ENCODE data around the gene DAB1.

The DAB1 gene

DNA sequence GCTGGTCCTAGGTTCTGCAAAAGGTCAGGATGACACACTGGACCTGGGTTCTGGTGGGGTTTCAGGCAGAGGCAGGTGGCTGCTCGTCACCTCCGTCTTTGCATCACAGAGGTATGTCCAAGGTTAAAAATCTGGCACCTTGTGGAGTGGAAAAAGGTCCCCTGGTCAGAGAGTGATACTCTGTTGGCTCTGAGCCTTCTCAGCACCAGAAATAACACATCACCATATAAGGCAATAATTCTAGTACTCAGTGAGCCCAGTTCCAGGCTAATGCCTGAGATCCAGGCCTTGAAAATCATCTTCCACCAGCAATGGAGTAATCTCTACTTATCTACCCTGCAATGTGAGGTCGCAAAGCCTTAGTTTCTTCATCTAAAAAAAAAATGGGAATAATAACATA is 330.7 kb downstream of the DAB1 start:
- H3K79me2 ChIP-seq (ENCODE audit: insufficient read depth, low read length): no peaks in the 10 kb centered on the region
- no peaks in the 10 kb centered on the region for H3K36me3 ChIP-seq (ENCODE audit: low read length)
- H3K9me2 ChIP-seq (replicated peaks; ENCODE audit: insufficient read depth, low read length): no peaks in the 10 kb centered on the region
- H3K4me3 ChIP-seq (ENCODE audit: insufficient read depth, low read length, poor library complexity, severe bottlenecking): no peak overlapping the region
- no peak overlapping the region for H3K27ac ChIP-seq (ENCODE audit: low read depth, low read length)
- no peaks in the 10 kb centered on the region for H3F3A ChIP-seq (ENCODE audit: insufficient read depth)
- no peak overlapping the region for H3K4me2 ChIP-seq (ENCODE audit: low read depth, low read length, poor library complexity, severe bottlenecking)
- H2AFZ ChIP-seq (ENCODE audit: low read depth, low read length, severe bottlenecking): no peak overlapping the region
- H3K27me3 ChIP-seq (ENCODE audit: low read length): no peaks in the 10 kb centered on the region
- H3K9me3 ChIP-seq (ENCODE audit: insufficient read depth, low read length): no peaks in the 10 kb centered on the region
- H4K20me1 ChIP-seq (ENCODE audit: low read depth, low read length): no peaks in the 10 kb centered on the region
- TF ChIP-seq CTCF (IDR thresholded peaks at IDR 0.05; ENCODE audit: insufficient read depth, low read length, poor library complexity, severe bottlenecking) (no peak), EZH2phosphoT487 (conservative IDR thresholded peaks at IDR 0.05; ENCODE audit: low read length) (no peak)
- no peak overlapping the region for H3K9ac ChIP-seq (ENCODE audit: low read length)

DNA sequence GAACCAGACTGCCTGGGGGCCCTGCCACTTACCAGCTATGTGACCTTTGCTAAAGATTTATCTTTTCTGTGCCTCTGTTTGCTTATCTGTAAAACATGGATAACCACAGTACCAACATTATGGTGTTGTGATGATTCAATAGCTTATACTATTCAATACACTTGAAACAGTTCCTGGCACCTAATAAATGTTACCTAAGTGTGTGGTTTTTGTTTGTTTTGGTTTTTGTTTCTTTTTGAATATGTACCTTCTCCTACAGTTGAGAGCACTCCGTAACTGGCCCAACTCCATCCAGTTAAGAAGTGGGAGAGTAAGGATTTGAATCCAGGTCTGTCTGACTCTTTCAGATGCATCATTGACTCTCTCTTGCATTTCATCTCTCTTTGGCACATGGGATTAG is 332.2 kb downstream of the DAB1 start:
- TF ChIP-seq CTCF (IDR thresholded peaks at IDR 0.05; ENCODE audit: insufficient read depth, low read length, poor library complexity, severe bottlenecking) (no peak), EZH2phosphoT487 (conservative IDR thresholded peaks at IDR 0.05; ENCODE audit: low read length) (no peak)
- no peaks in the 10 kb centered on the region for H3K79me2 ChIP-seq (ENCODE audit: insufficient read depth, low read length)
- no peaks in the 10 kb centered on the region for H3K36me3 ChIP-seq (ENCODE audit: low read length)
- H3K27ac ChIP-seq (ENCODE audit: low read depth, low read length): no peak overlapping the region
- no peak overlapping the region for H3K4me3 ChIP-seq (ENCODE audit: insufficient read depth, low read length, poor library complexity, severe bottlenecking)
- no peak overlapping the region for H3K9ac ChIP-seq (ENCODE audit: low read length)
- no peaks in the 10 kb centered on the region for H3K9me3 ChIP-seq (ENCODE audit: insufficient read depth, low read length)
- H3K27me3 ChIP-seq (ENCODE audit: low read length): no peaks in the 10 kb centered on the region
- H4K20me1 ChIP-seq (ENCODE audit: low read depth, low read length): no peaks in the 10 kb centered on the region
- H3K9me2 ChIP-seq (replicated peaks; ENCODE audit: insufficient read depth, low read length): no peaks in the 10 kb centered on the region
- H3K4me2 ChIP-seq (ENCODE audit: low read depth, low read length, poor library complexity, severe bottlenecking): no peak overlapping the region
- H3F3A ChIP-seq (ENCODE audit: insufficient read depth): no peaks in the 10 kb centered on the region
- H2AFZ ChIP-seq (ENCODE audit: low read depth, low read length, severe bottlenecking): no peak overlapping the region

DNA sequence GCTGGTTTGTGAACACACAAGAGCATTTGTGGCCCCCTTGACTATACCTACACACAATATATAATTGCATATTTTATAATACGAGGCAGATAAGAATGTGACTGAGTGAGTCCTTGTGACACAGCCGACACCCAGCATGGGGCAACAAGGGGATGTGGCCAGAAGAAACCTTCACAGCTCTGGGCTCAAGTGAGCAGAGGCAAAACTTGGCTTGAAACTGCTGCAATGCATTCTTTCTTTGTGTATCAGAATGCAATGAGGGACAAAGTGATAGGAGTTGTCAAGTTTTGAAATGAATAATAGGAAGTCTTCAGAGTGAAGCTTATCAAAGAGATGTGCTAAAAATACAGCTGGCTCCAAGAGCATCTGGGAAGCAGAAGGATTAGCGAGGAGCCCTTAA is 334.0 kb downstream of the DAB1 start:
- Histone ChIP-seq H3K9me2 (replicated peaks; ENCODE audit: insufficient read depth, low read length) (no peaks in the 10 kb centered on the region), H3K36me3 (ENCODE audit: low read length) (no peaks in the 10 kb centered on the region), H3K4me2 (ENCODE audit: low read depth, low read length, poor library complexity, severe bottlenecking) (no peak overlapping the region), H3K27ac (ENCODE audit: low read depth, low read length) (no peak overlapping the region), H3K79me2 (ENCODE audit: insufficient read depth, low read length) (no peaks in the 10 kb centered on the region), H3K9me3 (ENCODE audit: insufficient read depth, low read length) (no peaks in the 10 kb centered on the region), H3K4me3 (ENCODE audit: insufficient read depth, low read length, poor library complexity, severe bottlenecking) (no peak overlapping the region), H3K27me3 (ENCODE audit: low read length) (no peaks in the 10 kb centered on the region), H4K20me1 (ENCODE audit: low read depth, low read length) (no peaks in the 10 kb centered on the region), H3F3A (ENCODE audit: insufficient read depth) (no peaks in the 10 kb centered on the region), H2AFZ (ENCODE audit: low read depth, low read length, severe bottlenecking) (no peak overlapping the region), H3K9ac (ENCODE audit: low read length) (no peak overlapping the region)
- TF ChIP-seq EZH2phosphoT487 (conservative IDR thresholded peaks at IDR 0.05; ENCODE audit: low read length): no peak
- TF ChIP-seq CTCF (IDR thresholded peaks at IDR 0.05; ENCODE audit: insufficient read depth, low read length, poor library complexity, severe bottlenecking): no peak

GRCh38 chr1:57089221-57089620 is 334.6 kb downstream of the DAB1 start:
- H3K9ac ChIP-seq (ENCODE audit: low read length): no peak overlapping the region
- no peak overlapping the region for H3K27ac ChIP-seq (ENCODE audit: low read depth, low read length)
- no peaks in the 10 kb centered on the region for H3K9me2 ChIP-seq (replicated peaks; ENCODE audit: insufficient read depth, low read length)
- H3F3A ChIP-seq (ENCODE audit: insufficient read depth): no peaks in the 10 kb centered on the region
- H3K9me3 ChIP-seq (ENCODE audit: insufficient read depth, low read length): no peaks in the 10 kb centered on the region
- TF ChIP-seq CTCF (IDR thresholded peaks at IDR 0.05; ENCODE audit: insufficient read depth, low read length, poor library complexity, severe bottlenecking) (no peak), EZH2phosphoT487 (conservative IDR thresholded peaks at IDR 0.05; ENCODE audit: low read length) (no peak)
- no peak overlapping the region for H2AFZ ChIP-seq (ENCODE audit: low read depth, low read length, severe bottlenecking)
- H3K79me2 ChIP-seq (ENCODE audit: insufficient read depth, low read length): no peaks in the 10 kb centered on the region
- no peaks in the 10 kb centered on the region for H3K27me3 ChIP-seq (ENCODE audit: low read length)
- no peak overlapping the region for H3K4me2 ChIP-seq (ENCODE audit: low read depth, low read length, poor library complexity, severe bottlenecking)
- H3K4me3 ChIP-seq (ENCODE audit: insufficient read depth, low read length, poor library complexity, severe bottlenecking): no peak overlapping the region
- H4K20me1 ChIP-seq (ENCODE audit: low read depth, low read length): no peaks in the 10 kb centered on the region
- no peaks in the 10 kb centered on the region for H3K36me3 ChIP-seq (ENCODE audit: low read length)
